Measurements from ENCODE around the gene C9orf57. TPM values are rescaled to one million over a fixed set of nuclear protein-coding genes. Genes with fewer than 3 reads are reported as not detected.

The C9orf57 gene
- total RNA-seq, 1 donor from 2014 or later, result not detected

GRCh38 chr9:72065076-72065475 lies 4.7 kb upstream of the C9orf57 start:
- no peak for DNase-seq (ENCODE audit: low spot score, unreplicated experiment)
- TF ChIP-seq CTCF (IDR thresholded peaks at IDR 0.05; ENCODE audit: unreplicated experiment), result no peak
- H3K4me1 Mint-ChIP-seq (ENCODE audit: low read depth), result no peaks in the 10 kb centered on the region
- peaks cover 7% of the 10 kb centered on the region for H3K9me3 Mint-ChIP-seq (ENCODE audit: low read depth)
- H3K36me3 Mint-ChIP-seq (ENCODE audit: insufficient read depth), result no peaks in the 10 kb centered on the region
- H3K27ac Mint-ChIP-seq, result no peak overlapping the region
- H3K4me3 Mint-ChIP-seq (ENCODE audit: low read depth), result no peak overlapping the region
- peaks cover 6% of the 10 kb centered on the region for H3K27me3 Mint-ChIP-seq

- no peak for DNase-seq (ENCODE audit: low spot score, unreplicated experiment)
- Mint-ChIP-seq H3K4me3 (ENCODE audit: low read depth) (no peak overlapping the region), H3K36me3 (ENCODE audit: insufficient read depth) (no peaks in the 10 kb centered on the region), H3K4me1 (ENCODE audit: low read depth) (no peaks in the 10 kb centered on the region), H3K9me3 (ENCODE audit: low read depth) (peaks cover 9% of the 10 kb centered on the region), H3K27me3 (no peaks in the 10 kb centered on the region), H3K27ac (no peak overlapping the region)
- TF ChIP-seq CTCF (IDR thresholded peaks at IDR 0.05; ENCODE audit: unreplicated experiment), result no peak
These were observed 8.3 kb downstream of the C9orf57 start for GRCh38 chr9:72052122-72052521.

- peaks cover 12% of the 10 kb centered on the region for H3K9me3 Mint-ChIP-seq (ENCODE audit: low read depth)
- TF ChIP-seq CTCF (IDR thresholded peaks at IDR 0.05; ENCODE audit: unreplicated experiment), result no peak
- H3K27ac Mint-ChIP-seq, result no peak overlapping the region
- H3K4me3 Mint-ChIP-seq (ENCODE audit: low read depth), result no peak overlapping the region
- H3K27me3 Mint-ChIP-seq, result no peaks in the 10 kb centered on the region
- no peak for DNase-seq (ENCODE audit: low spot score, unreplicated experiment)
- no peaks in the 10 kb centered on the region for H3K36me3 Mint-ChIP-seq (ENCODE audit: insufficient read depth)
- peaks cover 4% of the 10 kb centered on the region for H3K4me1 Mint-ChIP-seq (ENCODE audit: low read depth)
These were observed 11.6 kb downstream of the C9orf57 start for GRCh38 chr9:72048850-72049249.

- Mint-ChIP-seq H3K9me3 (ENCODE audit: low read depth) (peaks cover 12% of the 10 kb centered on the region), H3K27me3 (no peaks in the 10 kb centered on the region), H3K27ac (no peak overlapping the region), H3K4me1 (ENCODE audit: low read depth) (peaks cover 5% of the 10 kb centered on the region), H3K36me3 (ENCODE audit: insufficient read depth) (no peaks in the 10 kb centered on the region), H3K4me3 (ENCODE audit: low read depth) (no peak overlapping the region)
- TF ChIP-seq CTCF (IDR thresholded peaks at IDR 0.05; ENCODE audit: unreplicated experiment), result no peak
- DNase-seq (ENCODE audit: low spot score, unreplicated experiment), result no peak
These were observed 13.6 kb downstream of the C9orf57 start for GRCh38 chr9:72046630-72047456.

- Mint-ChIP-seq H3K4me1 (ENCODE audit: low read depth) (peaks cover 5% of the 10 kb centered on the region), H3K27me3 (peaks cover 2% of the 10 kb centered on the region), H3K9me3 (ENCODE audit: low read depth) (peaks cover 10% of the 10 kb centered on the region), H3K27ac (no peak overlapping the region), H3K36me3 (ENCODE audit: insufficient read depth) (no peaks in the 10 kb centered on the region), H3K4me3 (ENCODE audit: low read depth) (no peak overlapping the region)
- no peak for DNase-seq (ENCODE audit: low spot score, unreplicated experiment)
- no peak for TF ChIP-seq CTCF (IDR thresholded peaks at IDR 0.05; ENCODE audit: unreplicated experiment)
These were observed 16.3 kb downstream of the C9orf57 start for GRCh38 chr9:72044095-72044494.
